ENCODE results near the gene SND1. TPM values are rescaled to one million over a fixed set of nuclear protein-coding genes. Genes with fewer than 3 reads are reported as not detected.
A peak's percentile ranks its signal among the peaks of the same experiment; 100 is the strongest.

The SND1 gene
- total RNA-seq, 2 donors from 2014 or later, result 146 to 155 TPM

GRCh38 chr7:128000854-128001265 lies 348.9 kb downstream of the SND1 start:
- no peak for DNase-seq
- no peak for ATAC-seq
- Histone ChIP-seq H3K4me3 (no peak overlapping the region), H3K36me3 (replicated peaks in 1 of 2; ENCODE audit: insufficient read depth in 1 of 2, low read depth in 2 of 2) (no peaks in the 10 kb centered on the region), H3K9me3 (no peaks in the 10 kb centered on the region), H3K27me3 (no peaks in the 10 kb centered on the region), H3K4me1 (peaks cover 37% of the 10 kb centered on the region), H3K27ac (no peak overlapping the region)
- 57 to 73% methylated on average over 6 of the region's 6 CpGs for WGBS, 2 donors
- TF ChIP-seq CTCF (IDR thresholded peaks at IDR 0.05) (no peak), POLR2A (IDR thresholded peaks at IDR 0.05) (no peak)
- intact Hi-C loops (cut with DNase I), result no loop called here

- DNase-seq, result no peak
- no peaks in the 10 kb centered on the region for H3K9me3 ChIP-seq
- intact Hi-C loops (cut with DNase I), result no loop called here
- 83 to 87% methylated on average over 3 of the region's 3 CpGs for WGBS, 2 donors
- H3K4me3 ChIP-seq, result no peak overlapping the region
- TF ChIP-seq POLR2A (IDR thresholded peaks at IDR 0.05) (no peak), CTCF (IDR thresholded peaks at IDR 0.05) (no peak)
- no peak overlapping the region for H3K27ac ChIP-seq
- H3K36me3 ChIP-seq (replicated peaks in 1 of 2; ENCODE audit: insufficient read depth in 1 of 2, low read depth in 2 of 2), result no peaks in the 10 kb centered on the region
- no peak for ATAC-seq
- peaks cover 59% of the 10 kb centered on the region for H3K4me1 ChIP-seq
- H3K27me3 ChIP-seq, result no peaks in the 10 kb centered on the region
Measured at GRCh38 chr7:128003167-128003566, 351.2 kb downstream of the SND1 start.

- Histone ChIP-seq H3K4me3 (no peak overlapping the region), H3K9me3 (no peaks in the 10 kb centered on the region), H3K36me3 (replicated peaks in 1 of 2; ENCODE audit: insufficient read depth in 1 of 2, low read depth in 2 of 2) (no peaks in the 10 kb centered on the region), H3K4me1 (peaks cover 62% of the 10 kb centered on the region), H3K27me3 (no peaks in the 10 kb centered on the region), H3K27ac (no peak overlapping the region)
- ATAC-seq (no peak), DNase-seq (no peak)
- WGBS, 2 donors, result 68 to 88% methylated on average over 2 of the region's 2 CpGs
- intact Hi-C loops (cut with DNase I), result no loop called here
- TF ChIP-seq CTCF (IDR thresholded peaks at IDR 0.05) (no peak), POLR2A (IDR thresholded peaks at IDR 0.05) (no peak)
Measured at GRCh38 chr7:128003787-128004186, 351.8 kb downstream of the SND1 start.

- Histone ChIP-seq H3K4me1 (peaks cover 69% of the 10 kb centered on the region), H3K9me3 (no peaks in the 10 kb centered on the region), H3K27ac (peak overlapping the region in 1 of 4 donors; percentile 4), H3K36me3 (replicated peaks in 1 of 2; ENCODE audit: insufficient read depth in 1 of 2, low read depth in 2 of 2) (no peaks in the 10 kb centered on the region), H3K4me3 (no peak overlapping the region), H3K27me3 (no peaks in the 10 kb centered on the region)
- ATAC-seq, result no peak
- 50 to 52% methylated on average over 6 of the region's 6 CpGs for WGBS, 2 donors
- TF ChIP-seq CTCF (IDR thresholded peaks at IDR 0.05) (no peak), POLR2A (IDR thresholded peaks at IDR 0.05) (no peak)
- intact Hi-C loops (cut with DNase I), result no loop called here
- DNase-seq, result no peak
Measured at GRCh38 chr7:128004623-128005022, 352.6 kb downstream of the SND1 start.

GRCh38 chr7:128005117-128005516 lies 353.1 kb downstream of the SND1 start:
- Histone ChIP-seq H3K9me3 (no peaks in the 10 kb centered on the region), H3K27me3 (no peaks in the 10 kb centered on the region), H3K27ac (no peak overlapping the region), H3K36me3 (replicated peaks in 1 of 2; ENCODE audit: insufficient read depth in 1 of 2, low read depth in 2 of 2) (no peaks in the 10 kb centered on the region), H3K4me3 (no peak overlapping the region), H3K4me1 (peaks cover 74% of the 10 kb centered on the region)
- DNase-seq (no peak), ATAC-seq (no peak)
- no peak for TF ChIP-seq POLR2A (IDR thresholded peaks at IDR 0.05)
- no peak for TF ChIP-seq CTCF (IDR thresholded peaks at IDR 0.05)
- WGBS, 2 donors, result 66 to 71% methylated on average over 7 of the region's 7 CpGs
- intact Hi-C loops (cut with DNase I), result no loop called here

Measured in body of pancreas (tissue), 4 donors.